Neuronal stem cell (in vitro differentiated cells): Measurements from ENCODE around the gene OR4F15.

ENCODE experiments used
- DNase-seq: peaks from one replicate; pipeline ENCODE4 v3.0.0-alpha.2; 2013; ENCODE audit warnings: low spot score
- H2AFZ ChIP-seq: one replicate; pipeline ENCODE4 v1.6.1; 2013; ENCODE audit warnings: mild to moderate bottlenecking, low read length, inconsistent platforms
- H2AK5ac ChIP-seq: 2 replicates; pipeline ENCODE4 v1.6.1; 2013; ENCODE audit warnings: low read depth, mild to moderate bottlenecking, inconsistent platforms, low read length, moderate library complexity, mixed read lengths
- H2BK120ac ChIP-seq: 2 replicates; pipeline ENCODE4 v1.6.1; 2013; ENCODE audit warnings: low read depth, mild to moderate bottlenecking, inconsistent platforms, low read length, moderate library complexity, mixed read lengths
- H2BK12ac ChIP-seq: one replicate; pipeline ENCODE4 v1.6.1; 2013; ENCODE audit warnings: low read length, inconsistent platforms
- H2BK15ac ChIP-seq: 2 replicates; pipeline ENCODE4 v1.6.1; 2013; ENCODE audit warnings: mild to moderate bottlenecking, low read length, inconsistent platforms, mixed read lengths
- H2BK5ac ChIP-seq: one replicate; pipeline ENCODE4 v1.6.1; 2013; ENCODE audit warnings: inconsistent platforms, mild to moderate bottlenecking, low read length, moderate library complexity
- H3K14ac ChIP-seq: one replicate; pipeline ENCODE4 v1.6.1; 2013; ENCODE audit warnings: low read length, inconsistent platforms
- H3K18ac ChIP-seq: 2 replicates; pipeline ENCODE4 v1.6.1; 2013; ENCODE audit warnings: low read length, inconsistent platforms
- H3K23ac ChIP-seq: 2 replicates; pipeline ENCODE4 v1.6.1; 2013; ENCODE audit warnings: low read depth, mild to moderate bottlenecking, mixed read lengths, low read length, inconsistent platforms; ENCODE audit not compliant: poor library complexity
- H3K27ac ChIP-seq: replicated peaks from 3 replicates; pipeline ENCODE4 v1.5.1; 2013; ENCODE audit warnings: low read length, inconsistent platforms
- H3K27me3 ChIP-seq, 3 experiments: 2 replicates each; pipeline ENCODE4 v1.6.1; 2013; ENCODE audit warnings: low read length in 3 of 3, mild to moderate bottlenecking in 2 of 3, inconsistent platforms in 1 of 3, low read depth in 1 of 3, mixed read lengths in 1 of 3, moderate library complexity in 1 of 3; ENCODE audit not compliant: control insufficient read depth in 3 of 3, insufficient read depth in 3 of 3
- H3K36me3 ChIP-seq, 2 donors: replicated peaks in 1 of 2; 2 replicates each; pipeline ENCODE4 v1.6.1; 2013; ENCODE audit warnings: low read length in 2 of 2; ENCODE audit not compliant: control insufficient read depth in 2 of 2, insufficient read depth in 2 of 2
- H3K4ac ChIP-seq: 2 replicates; pipeline ENCODE4 v1.6.1; 2013; ENCODE audit warnings: inconsistent platforms, mild to moderate bottlenecking, low read length, moderate library complexity
- H3K4me1 ChIP-seq, 2 donors: 1 replicate in 1 of 2; 2 replicates in 1 of 2; pipeline ENCODE4 v1.6.1; 2013; ENCODE audit warnings: low read length in 2 of 2, low read depth in 1 of 2; ENCODE audit not compliant: control insufficient read depth in 2 of 2, insufficient read depth in 1 of 2
- H3K4me2 ChIP-seq: one replicate; pipeline ENCODE4 v1.6.1; 2013; ENCODE audit warnings: mild to moderate bottlenecking, low read length, inconsistent platforms; ENCODE audit not compliant: insufficient read depth, poor library complexity, severe bottlenecking
- H3K4me3 ChIP-seq, 2 donors: 2 replicates each; pipeline ENCODE4 v1.5.1; 2013; ENCODE audit warnings: low read length in 2 of 2, mild to moderate bottlenecking in 2 of 2, inconsistent platforms in 1 of 2, moderate library complexity in 1 of 2
- H3K79me1 ChIP-seq: one replicate; pipeline ENCODE4 v1.6.1; 2013; ENCODE audit warnings: low read depth, mild to moderate bottlenecking, inconsistent platforms, low read length, moderate library complexity
- H3K9ac ChIP-seq: one replicate; pipeline ENCODE4 v1.6.1; 2013; ENCODE audit warnings: mild to moderate bottlenecking, low read depth, low read length, inconsistent platforms; ENCODE audit not compliant: poor library complexity
- H3K9me3 ChIP-seq, 2 donors: replicated peaks in 1 of 2; 2 replicates each; pipeline versions ENCODE3 to v1.6.1; 2013; ENCODE audit warnings: low read length in 2 of 2, mild to moderate bottlenecking in 2 of 2, inconsistent platforms in 1 of 2, low read depth in 1 of 2, mixed read lengths in 1 of 2, moderate library complexity in 1 of 2; ENCODE audit not compliant: control insufficient read depth in 2 of 2, insufficient read depth in 1 of 2
- H4K8ac ChIP-seq: one replicate; pipeline ENCODE4 v1.6.1; 2013; ENCODE audit warnings: low read depth, mild to moderate bottlenecking, inconsistent platforms, low read length, moderate library complexity
- H4K91ac ChIP-seq: one replicate; pipeline ENCODE4 v1.6.1; 2013; ENCODE audit warnings: low read length, low read depth, mild to moderate bottlenecking, inconsistent platforms; ENCODE audit not compliant: poor library complexity
- WGBS, 2 donors: extraction: QIAGEN DNeasy Blood & Tissue Kit; methylation state at CpG; one replicate each; pipeline ENCODE4 v1.1.7; 2013; ENCODE audit warnings: missing lambda C conversion rate in 2 of 2, mixed read lengths in 1 of 2; ENCODE audit not compliant: insufficient read length in 2 of 2, insufficient replicate concordance in 1 of 2; ENCODE audit errors: extremely low coverage in 2 of 2; 5-methylcytosine and 5-hydroxymethylcytosine counted together

Gene OR4F15

GRCh38 chr15:101828774-101829173 is 16.8 kb downstream of the OR4F15 start:
- Histone ChIP-seq H3K4me2 (no peak overlapping the region), H3K4me1 (no peaks in the 10 kb centered on the region), H2AFZ (no peak overlapping the region), H3K9ac (peak overlapping the region; percentile 10), H3K9me3 (peaks cover 0 to 3% of the 10 kb centered on the region in 2 donors), H3K4me3 (no peak overlapping the region), H2BK15ac (no peak overlapping the region), H2BK12ac (no peak overlapping the region), H4K8ac (no peak overlapping the region), H3K27ac (no peak overlapping the region), H3K27me3 (no peaks in the 10 kb centered on the region), H4K91ac (no peak overlapping the region), H3K23ac (no peak overlapping the region), H3K14ac (no peak overlapping the region), H2BK5ac (no peak overlapping the region), H3K18ac (no peak overlapping the region), H3K36me3 (no peaks in the 10 kb centered on the region), H2BK120ac (no peak overlapping the region), H3K79me1 (no peaks in the 10 kb centered on the region), H2AK5ac (no peak overlapping the region), H3K4ac (peak overlapping the region; percentile 27)
- no peak for DNase-seq
- WGBS, 2 donors = no CpG with 5 or more reads among the region's 5 CpGs

- Histone ChIP-seq H2AFZ (no peak overlapping the region), H3K4me1 (no peaks in the 10 kb centered on the region), H3K9ac (no peak overlapping the region), H3K4me2 (no peak overlapping the region), H4K91ac (no peak overlapping the region), H2BK120ac (no peak overlapping the region), H2BK12ac (no peak overlapping the region), H3K9me3 (no peaks in the 10 kb centered on the region), H3K4ac (no peak overlapping the region), H3K23ac (no peak overlapping the region), H3K18ac (no peak overlapping the region), H3K36me3 (no peaks in the 10 kb centered on the region), H3K27ac (no peak overlapping the region), H3K14ac (no peak overlapping the region), H2BK5ac (peak overlapping the region; percentile 17), H2AK5ac (no peak overlapping the region), H4K8ac (no peak overlapping the region), H2BK15ac (no peak overlapping the region), H3K27me3 (peaks cover 0 to 4% (median 0%) of the 10 kb centered on the region in 3 experiments), H3K4me3 (no peak overlapping the region), H3K79me1 (no peaks in the 10 kb centered on the region)
- no peak for DNase-seq
- WGBS, 2 donors = no CpG with 5 or more reads among the region's 3 CpGs
These were observed 29.7 kb downstream of the OR4F15 start for GRCh38 chr15:101841656-101842055.

GRCh38 chr15:101844916-101845315 is 32.9 kb downstream of the OR4F15 start:
- Histone ChIP-seq H2AK5ac (no peak overlapping the region), H2AFZ (no peak overlapping the region), H3K4me1 (no peaks in the 10 kb centered on the region), H4K8ac (no peak overlapping the region), H4K91ac (no peak overlapping the region), H2BK5ac (no peak overlapping the region), H2BK12ac (no peak overlapping the region), H3K27ac (no peak overlapping the region), H3K23ac (no peak overlapping the region), H3K4ac (no peak overlapping the region), H3K36me3 (no peaks in the 10 kb centered on the region), H3K79me1 (no peaks in the 10 kb centered on the region), H3K9ac (no peak overlapping the region), H3K4me2 (no peak overlapping the region), H3K9me3 (no peaks in the 10 kb centered on the region), H3K4me3 (no peak overlapping the region), H2BK15ac (no peak overlapping the region), H3K18ac (no peak overlapping the region), H3K14ac (no peak overlapping the region), H3K27me3 (peaks cover 0 to 4% (median 0%) of the 10 kb centered on the region in 3 experiments), H2BK120ac (no peak overlapping the region)
- no peak for DNase-seq
- WGBS, 2 donors = no CpG with 5 or more reads among the region's 6 CpGs

- H3K4ac ChIP-seq = no peak overlapping the region
- no peak overlapping the region for H3K27ac ChIP-seq
- WGBS, 2 donors = no CpG with 5 or more reads among the region's 1 CpG
- H3K4me2 ChIP-seq = no peak overlapping the region
- H2BK12ac ChIP-seq = no peak overlapping the region
- H3K79me1 ChIP-seq = no peaks in the 10 kb centered on the region
- no peak overlapping the region for H2BK120ac ChIP-seq
- H3K27me3 ChIP-seq = no peaks in the 10 kb centered on the region
- H2BK15ac ChIP-seq = no peak overlapping the region
- H3K36me3 ChIP-seq = no peaks in the 10 kb centered on the region
- no peak for DNase-seq
- no peak overlapping the region for H2AFZ ChIP-seq
- H4K91ac ChIP-seq = no peak overlapping the region
- H3K4me1 ChIP-seq = no peaks in the 10 kb centered on the region
- H3K4me3 ChIP-seq = no peak overlapping the region
- no peak overlapping the region for H3K18ac ChIP-seq
- no peaks in the 10 kb centered on the region for H3K9me3 ChIP-seq
- no peak overlapping the region for H3K9ac ChIP-seq
- no peak overlapping the region for H3K14ac ChIP-seq
- H2BK5ac ChIP-seq = no peak overlapping the region
- no peak overlapping the region for H3K23ac ChIP-seq
- no peak overlapping the region for H2AK5ac ChIP-seq
- no peak overlapping the region for H4K8ac ChIP-seq
These were observed 40.4 kb downstream of the OR4F15 start for GRCh38 chr15:101852356-101852755.
